IPS-NIHi7 (cell line): ENCODE data around the gene ATXN7L2.
A peak's percentile ranks its signal among the peaks of the same experiment; 100 is the strongest.

Experiments used
- DNase-seq: peaks from one replicate; pipeline ENCODE4 v3.0.0; 2012; ENCODE audit warnings: mixed read lengths; ENCODE audit errors: extremely low spot score

ATXN7L2 gene

GRCh38 chr1:109523706-109524105 lies 40.0 kb downstream of the ATXN7L2 start:
- no peak for DNase-seq

GRCh38 chr1:109527098-109527811 lies 43.5 kb downstream of the ATXN7L2 start:
- no peak for DNase-seq

GRCh38 chr1:109527846-109528695 lies 44.4 kb downstream of the ATXN7L2 start:
- DNase-seq, result no peak

- no peak for DNase-seq
These were observed 45.0 kb downstream of the ATXN7L2 start for GRCh38 chr1:109528712-109529111.

- DNase-seq, result no peak
These were observed 46.3 kb downstream of the ATXN7L2 start for GRCh38 chr1:109529881-109530456.

GRCh38 chr1:109530457-109531087 lies 46.9 kb downstream of the ATXN7L2 start:
- no peak for DNase-seq

- DNase-seq, result no peak
These were observed 47.7 kb downstream of the ATXN7L2 start for GRCh38 chr1:109531380-109531779.

GRCh38 chr1:109531826-109532364 lies 48.2 kb downstream of the ATXN7L2 start:
- DNase-seq, result no peak

- peak; percentile 92 for DNase-seq
These were observed 48.8 kb downstream of the ATXN7L2 start for GRCh38 chr1:109532365-109533136.

- no peak for DNase-seq
These were observed 50.7 kb downstream of the ATXN7L2 start for GRCh38 chr1:109534307-109534858.

GRCh38 chr1:109535481-109535880 lies 51.8 kb downstream of the ATXN7L2 start:
- DNase-seq, result no peak

GRCh38 chr1:109535971-109536491 lies 52.3 kb downstream of the ATXN7L2 start:
- DNase-seq, result no peak

- no peak for DNase-seq
These were observed 53.9 kb downstream of the ATXN7L2 start for GRCh38 chr1:109537450-109538178.

- peak; percentile 6 for DNase-seq
These were observed 55.3 kb downstream of the ATXN7L2 start for GRCh38 chr1:109538827-109539555.

GRCh38 chr1:109539676-109540075 lies 56.0 kb downstream of the ATXN7L2 start, which contains the start of gene GPR61:
TSS of gene GPR61 (plus strand) at chr1:109539872. CDS start at chr1:109543023, 3,151 bp downstream.
- DNase-seq, result peak; percentile 18

GRCh38 chr1:109541102-109541501 lies 57.4 kb downstream of the ATXN7L2 start:
- no peak for DNase-seq
